H1 (cell line): ENCODE measurements around the gene SESN1. TPM values are rescaled to one million over a fixed set of nuclear protein-coding genes. Genes with fewer than 3 reads are reported as not detected.
"Not testable (repeated sequence)": the region's sequence is repeated elsewhere in the genome, so short reads cannot be mapped to it uniquely, and the experiment has no call there.

Experiments
- CTCF ChIA-PET: fragments of 300-600 bp; sonication (Branson Sonifier 250); formaldehyde crosslinking; loops from one replicate; lab custom pipeline; 2021; ENCODE audit not compliant: partially characterized antibody; lab: Charles Lee
- POLR2A ChIA-PET: fragments of 300-600 bp; sonication (Branson Sonifier 250); formaldehyde crosslinking; loops from one replicate; lab custom pipeline; 2021; ENCODE audit warnings: inconsistent platforms; ENCODE audit not compliant: partially characterized antibody; lab: Charles Lee
- DNase-seq, 2 experiments: peaks; one replicate each; pipeline versions ENCODE4 v3.0.0 to v3.0.0-alpha.2; 2010 to 2022; ENCODE audit warnings: low spot score in 2 of 2, low read depth in 1 of 2, mixed read lengths in 1 of 2
- FAIRE-seq: peaks from 2 replicates; lab custom pipeline; 2011; peaks lifted over from hg19 to GRCh38; lab: Jason Lieb, UNC
- H2AFZ ChIP-seq: 2 replicates; pipeline ENCODE4 v1.8.1; 2012; ENCODE audit warnings: low read length, inconsistent platforms
- H2AK5ac ChIP-seq: 2 replicates; pipeline ENCODE4 v1.6.1; 2013; ENCODE audit warnings: low read depth, low read length
- H2BK120ac ChIP-seq: replicated peaks from 2 replicates; pipeline ENCODE3; 2013; ENCODE audit warnings: low read depth, low read length, inconsistent platforms
- H2BK12ac ChIP-seq: 2 replicates; pipeline ENCODE4 v1.6.1; 2013; ENCODE audit warnings: low read depth, low read length
- H2BK15ac ChIP-seq: 2 replicates; pipeline ENCODE4 v1.6.1; 2013; ENCODE audit warnings: low read length
- H2BK20ac ChIP-seq: 2 replicates; pipeline ENCODE4 v1.6.1; 2013; ENCODE audit warnings: low read length
- H2BK5ac ChIP-seq: 2 replicates; pipeline ENCODE4 v1.6.1; 2013; ENCODE audit warnings: low read depth, low read length
- H3K14ac ChIP-seq: 2 replicates; pipeline ENCODE4 v1.6.1; 2013; ENCODE audit warnings: inconsistent platforms; ENCODE audit not compliant: insufficient read length
- H3K18ac ChIP-seq: 2 replicates; pipeline ENCODE4 v1.6.1; 2013; ENCODE audit warnings: low read length; ENCODE audit errors: extremely low read depth
- H3K23ac ChIP-seq: 2 replicates; pipeline ENCODE4 v1.6.1; 2013; ENCODE audit warnings: inconsistent platforms; ENCODE audit not compliant: insufficient read length
- H3K23me2 ChIP-seq: 2 replicates; pipeline ENCODE4 v1.6.1; 2013; ENCODE audit warnings: low read depth, low read length
- H3K27ac ChIP-seq: 2 replicates; pipeline ENCODE4 v1.6.1; 2011; ENCODE audit warnings: low read depth, low read length, inconsistent platforms
- H3K27me3 ChIP-seq, 4 experiments: replicated peaks in 1 of 4; 1 replicate in 1 of 4; 2 replicates in 3 of 4; pipeline versions ENCODE4 v1.6.1 to v1.8.1; 2011 to 2013; ENCODE audit warnings: low read length in 3 of 4, mild to moderate bottlenecking in 3 of 4, inconsistent platforms in 2 of 4, mixed read lengths in 2 of 4, moderate library complexity in 1 of 4; ENCODE audit not compliant: control insufficient read depth in 3 of 4, insufficient read depth in 3 of 4; ENCODE audit errors: extremely low read depth in 1 of 4
- H3K36me3 ChIP-seq, 4 experiments: 2 replicates each; pipeline versions ENCODE4 v1.6.1 to v1.8.1; 2011 to 2013; ENCODE audit warnings: mild to moderate bottlenecking in 4 of 4, low read length in 3 of 4, moderate library complexity in 2 of 4, control low read depth in 1 of 4, inconsistent platforms in 1 of 4; ENCODE audit not compliant: insufficient read depth in 4 of 4, control insufficient read depth in 2 of 4
- H3K4ac ChIP-seq: replicated peaks from 2 replicates; pipeline ENCODE3; 2013; ENCODE audit warnings: low read length, low read depth, mixed read lengths, inconsistent platforms; ENCODE audit not compliant: insufficient read length
- H3K4me1 ChIP-seq, 4 experiments: replicated peaks in 1 of 4; 1 replicate in 1 of 4; 2 replicates in 3 of 4; pipeline versions ENCODE4 v1.6.1 to v1.8.1; 2011 to 2013; ENCODE audit warnings: low read length in 3 of 4, inconsistent platforms in 2 of 4, mixed read lengths in 1 of 4; ENCODE audit not compliant: insufficient read depth in 4 of 4, control insufficient read depth in 3 of 4
- H3K4me2 ChIP-seq, 2 experiments: 2 replicates each; pipeline versions ENCODE4 v1.6.1 to v1.8.1; 2011 to 2013; ENCODE audit warnings: low read depth in 2 of 2, low read length in 2 of 2, control low read depth in 1 of 2, inconsistent platforms in 1 of 2, mild to moderate bottlenecking in 1 of 2; ENCODE audit not compliant: insufficient read depth in 1 of 2
- H3K4me3 ChIP-seq, 4 experiments: fragments of 200-600, 300-600 bp in 1 of 4; sonication (generic), shearing (Covaris generic), sonication (Bioruptor Twin) in 1 of 4; 2 replicates each; pipeline versions ENCODE4 v1.5.1 to v1.8.1; 2011 to 2016; ENCODE audit warnings: low read length in 4 of 4, low read depth in 3 of 4, control low read depth in 2 of 4, inconsistent platforms in 2 of 4, mild to moderate bottlenecking in 2 of 4, mixed read lengths in 1 of 4, moderate library complexity in 1 of 4; ENCODE audit not compliant: insufficient read depth in 2 of 4; ENCODE audit errors: extremely low read depth in 1 of 4
- H3K56ac ChIP-seq: replicated peaks from 2 replicates; pipeline ENCODE3; 2013; ENCODE audit warnings: low read depth, mild to moderate bottlenecking, mixed read lengths, low read length, inconsistent platforms; ENCODE audit not compliant: insufficient read length
- H3K79me1 ChIP-seq: 2 replicates; pipeline ENCODE4 v1.6.1; 2013; ENCODE audit warnings: low read depth, low read length, control low read depth
- H3K79me2 ChIP-seq, 2 experiments: 2 replicates each; pipeline versions ENCODE4 v1.6.1 to v1.8.1; 2012 to 2013; ENCODE audit warnings: low read length in 2 of 2, mild to moderate bottlenecking in 2 of 2, inconsistent platforms in 1 of 2; ENCODE audit not compliant: insufficient read depth in 2 of 2, control insufficient read depth in 1 of 2
- H3K9ac ChIP-seq, 4 experiments: replicated peaks in 1 of 4; 1 replicate in 1 of 4; 2 replicates in 3 of 4; pipeline versions ENCODE4 v1.6.1 to v1.8.1; 2011 to 2013; ENCODE audit warnings: low read depth in 3 of 4, low read length in 3 of 4, control low read depth in 2 of 4, mild to moderate bottlenecking in 2 of 4, moderate library complexity in 2 of 4, inconsistent platforms in 1 of 4; ENCODE audit errors: extremely low read depth in 1 of 4
- H3K9me3 ChIP-seq, 2 experiments: 2 replicates each; pipeline versions ENCODE4 v1.6.1 to v1.8.1; 2012 to 2013; ENCODE audit warnings: mild to moderate bottlenecking in 2 of 2, moderate library complexity in 2 of 2, control low read depth in 1 of 2, inconsistent platforms in 1 of 2, low read depth in 1 of 2, low read length in 1 of 2, mixed read lengths in 1 of 2; ENCODE audit not compliant: insufficient read depth in 2 of 2
- H4K20me1 ChIP-seq, 2 experiments: replicated peaks in 1 of 2; 2 replicates each; pipeline versions ENCODE3 to v1.8.1; 2011 to 2013; ENCODE audit warnings: inconsistent platforms in 2 of 2, low read length in 2 of 2, mild to moderate bottlenecking in 1 of 2; ENCODE audit not compliant: insufficient read depth in 2 of 2, control insufficient read depth in 1 of 2
- H4K5ac ChIP-seq: 2 replicates; pipeline ENCODE4 v1.6.1; 2013; ENCODE audit warnings: low read length, low read depth, mixed read lengths, inconsistent platforms; ENCODE audit not compliant: insufficient read length
- H4K8ac ChIP-seq: 2 replicates; pipeline ENCODE4 v1.8.0; 2013; ENCODE audit warnings: mild to moderate bottlenecking, moderate library complexity, low read length, inconsistent platforms; ENCODE audit not compliant: insufficient read depth; ENCODE audit errors: extremely low read depth
- H4K91ac ChIP-seq: replicated peaks from 2 replicates; pipeline ENCODE3; 2013; ENCODE audit warnings: low read length, mixed read lengths, inconsistent platforms; ENCODE audit not compliant: insufficient read length
- SAP30 ChIP-seq: fragments of 300-600 bp; sonication (generic); IDR thresholded peaks from 2 replicates; pipeline ENCODE4 v1.7.1; 2012; ENCODE audit warnings: low read length, moderate library complexity, mild to moderate bottlenecking, inconsistent platforms; ENCODE audit not compliant: insufficient read depth, insufficient replicate concordance
- WGBS, 2 experiments: shearing (Covaris generic) in 1 of 2; methylation state at CpG; one replicate each; pipeline versions ENCODE4 v1.1.6 to v1.1.7; 2013 to 2015; ENCODE audit warnings: low lambda C conversion rate in 2 of 2, mixed read lengths in 2 of 2, inconsistent platforms in 1 of 2, low coverage in 1 of 2, missing lambda C conversion rate in 1 of 2; ENCODE audit not compliant: insufficient replicate concordance in 2 of 2, insufficient coverage in 1 of 2, insufficient read length in 1 of 2; ENCODE audit errors: extremely low coverage in 1 of 2, missing lambda C conversion rate in 1 of 2; 5-methylcytosine and 5-hydroxymethylcytosine counted together
- polyA plus RNA-seq, 7 experiments: library from polyadenylated mRNA; depleted of rRNA in 3 of 7; stranded (reverse) in 5 of 7; unstranded in 2 of 7; fragments of >200 nt in 5 of 7; fragments of 200-250 nt in 2 of 7; gene quantifications; 1 replicate in 5 of 7; 2 replicates in 1 of 7; 4 replicates in 1 of 7; pipeline versions ENCODE4 v1.2.1 to v1.2.3, GENCODE V29; 2011 to 2013; ENCODE audit warnings: missing spikeins in 2 of 7, mixed read lengths in 2 of 7
- total RNA-seq: library from RNA; stranded (reverse); fragmentation: NEBNext Ultra II Directional; extraction: Animal tissue kit (Norgen Biotek cat#: 25700); gene quantifications from 2 replicates; pipeline ENCODE4 v1.2.1, GENCODE V29; 2021

SESN1 gene
- total and polyA plus RNA-seq, 2 of the 8 experiments (the other 6 are each of a cell fraction or from before 2014, with no cell fraction given), result 12.8 to 15.6 TPM

DNA sequence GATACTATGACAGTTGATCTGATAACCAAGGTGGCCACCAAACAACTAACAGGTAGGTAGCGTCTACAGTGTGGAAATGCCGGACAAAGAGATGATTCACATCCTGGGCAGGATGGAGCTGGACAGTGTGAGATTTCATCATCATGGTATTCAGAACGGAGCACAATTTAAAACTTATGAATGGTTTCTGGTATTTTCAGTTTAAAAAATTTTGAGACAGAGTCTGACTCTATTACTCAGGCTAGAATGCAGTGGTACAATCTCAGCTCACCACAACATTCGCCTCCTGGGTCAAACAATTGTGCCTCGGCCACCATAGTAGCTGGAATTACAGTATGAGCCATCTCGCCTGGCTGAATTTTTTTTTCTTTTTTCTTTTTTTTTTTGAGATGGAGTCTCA, 44.5 kb upstream of the SESN1 start (continued):
- TF ChIP-seq SAP30, result no peak

- H4K5ac ChIP-seq, H3K18ac ChIP-seq, H3K9me3 ChIP-seq, H4K20me1 ChIP-seq, H3K23me2 ChIP-seq, H2AK5ac ChIP-seq, H4K8ac ChIP-seq, H3K27me3 ChIP-seq, H3K4ac ChIP-seq, DNase-seq, H3K79me1 ChIP-seq, H2BK12ac ChIP-seq, H3K9ac ChIP-seq, H4K91ac ChIP-seq, H2BK5ac ChIP-seq, H2BK15ac ChIP-seq, H2AFZ ChIP-seq, H3K36me3 ChIP-seq, H3K4me3 ChIP-seq, H3K56ac ChIP-seq, CTCF ChIA-PET, H3K14ac ChIP-seq, H2BK20ac ChIP-seq, H3K79me2 ChIP-seq, H3K27ac ChIP-seq, H3K23ac ChIP-seq, H2BK120ac ChIP-seq, POLR2A ChIA-PET, H3K4me2 ChIP-seq, H3K4me1 ChIP-seq, FAIRE-seq: not testable (repeated sequence)
- WGBS, 2 experiments, result 93% methylated on average over 6 of the region's 6 CpGs; no CpG with 5 or more reads in 1 of the 2 experiments
These were observed 41.9 kb upstream of the SESN1 start for GRCh38 chr6:109136530-109136929.
